Activated naive CD4-positive, alpha-beta T cell (primary cell): Measurements from ENCODE around the gene TBC1D19.
"Not testable (repeated sequence)": the region's sequence is repeated elsewhere in the genome, so short reads cannot be mapped to it uniquely, and the experiment has no call there.

Experiments used
- DNase-seq, 4 experiments: peaks; one replicate each; lab custom pipeline; 2025; lab: John Stamatoyannopoulos, UW

TBC1D19 gene

DNA sequence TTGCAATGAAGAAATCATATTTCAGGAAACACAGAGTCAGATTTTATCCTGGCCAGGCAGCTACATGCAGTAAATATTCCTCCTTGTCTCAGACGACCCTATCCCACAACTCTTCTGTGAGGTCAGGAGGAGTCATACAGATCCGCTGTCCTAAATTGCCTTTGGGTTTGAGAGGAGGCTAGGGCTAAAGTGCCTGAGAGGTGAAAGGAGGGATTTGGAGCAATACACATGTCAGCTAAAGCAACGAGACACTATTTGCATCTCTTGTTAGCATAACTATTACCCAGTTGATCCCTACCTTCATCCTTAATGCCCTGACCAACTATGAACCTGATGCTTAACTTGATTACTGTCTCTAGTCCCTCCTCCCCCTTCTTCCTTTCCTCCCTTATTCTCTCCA, 98.6 kb downstream of the TBC1D19 start:
- DNase-seq, result no peak

DNA sequence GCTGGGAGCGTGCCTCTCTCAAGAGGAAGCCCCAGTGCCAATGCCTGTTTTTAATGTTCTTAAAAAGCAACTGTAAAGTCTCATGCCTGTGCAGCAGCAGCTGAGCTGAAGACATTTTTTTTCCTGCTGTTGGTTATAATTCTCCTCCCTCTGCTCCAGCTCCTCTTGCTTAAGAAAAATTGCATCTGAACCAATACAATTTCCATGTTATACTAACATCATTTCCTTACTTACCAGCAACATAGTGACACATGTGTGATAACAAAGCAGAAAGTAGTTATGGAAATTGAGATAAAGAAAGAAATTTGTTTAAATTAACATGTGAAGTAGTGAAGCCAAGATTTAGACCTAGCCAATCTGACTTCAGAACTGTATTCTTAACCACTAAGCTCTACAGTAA, 101.4 kb downstream of the TBC1D19 start:
- DNase-seq, result no peak

DNA sequence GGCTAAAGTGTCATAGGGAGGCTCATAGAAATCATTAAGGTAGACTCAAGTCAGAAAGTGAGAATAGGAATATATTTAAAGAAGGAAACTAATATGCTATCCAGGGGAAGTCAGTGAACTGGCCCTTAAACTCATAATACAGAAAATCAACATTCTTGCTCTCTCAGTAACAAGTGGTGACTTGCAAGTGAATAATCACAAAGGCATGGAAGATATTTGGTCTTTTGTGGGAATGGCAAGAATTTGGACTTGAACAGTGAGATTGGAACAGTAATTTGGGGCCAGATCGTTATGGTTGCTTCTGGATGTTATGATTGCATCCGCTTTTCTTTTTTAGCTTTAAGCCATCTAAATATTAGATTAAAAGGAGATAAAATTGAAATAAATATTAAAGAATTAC, 103.8 kb downstream of the TBC1D19 start:
- DNase-seq, result no peak

DNA sequence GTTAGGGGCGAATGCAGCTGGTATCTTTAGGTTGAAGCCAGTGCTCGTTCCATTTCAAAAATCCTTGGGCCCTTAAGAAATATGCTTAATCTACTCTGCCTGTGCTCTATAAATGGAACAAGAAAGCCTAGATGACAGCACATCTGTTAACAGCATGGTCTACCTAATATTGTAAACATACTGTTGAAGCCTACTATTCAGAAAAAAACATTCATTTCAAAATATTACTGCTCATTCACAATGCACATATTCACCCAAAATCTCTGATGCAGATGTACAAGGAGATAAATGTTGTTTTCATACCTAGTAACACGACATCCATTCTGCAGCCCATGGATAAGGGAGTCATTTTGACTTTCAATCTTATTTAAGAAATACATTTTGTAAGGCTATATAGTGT, 106.6 kb downstream of the TBC1D19 start:
- DNase-seq, result no peak

DNA sequence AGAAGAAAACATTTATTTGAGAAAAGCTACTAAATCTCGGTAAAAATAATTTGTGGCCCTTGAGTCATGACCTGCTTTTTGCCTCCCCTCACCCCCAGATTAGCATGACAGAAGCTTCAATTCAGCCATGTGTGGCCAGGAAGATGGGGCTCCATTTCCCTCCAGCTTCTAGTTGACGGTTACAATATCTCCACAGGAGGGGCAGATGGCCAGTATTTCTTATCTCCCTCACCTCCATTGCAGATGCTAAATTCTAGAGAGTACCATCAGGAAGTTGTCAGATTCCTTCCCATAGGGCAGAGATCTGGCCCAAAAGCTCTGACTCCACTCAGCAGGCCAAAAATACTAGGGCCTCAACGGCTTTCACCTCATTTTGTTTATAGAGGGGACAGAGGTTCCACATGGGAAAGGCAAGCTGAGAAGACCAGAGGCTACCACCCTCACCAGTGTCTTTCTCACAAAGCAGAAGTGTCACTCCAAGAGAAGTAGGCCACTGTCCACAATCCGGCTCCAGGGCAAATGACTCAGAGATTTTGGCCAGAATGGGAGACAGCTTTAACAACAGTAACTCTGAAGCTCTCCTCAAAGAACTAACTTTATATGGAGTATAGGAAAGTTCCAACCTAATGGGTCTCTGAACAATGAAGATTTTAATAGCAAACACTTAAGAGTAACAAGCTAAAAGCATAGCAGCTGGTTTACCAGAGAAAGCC, 108.3 kb downstream of the TBC1D19 start:
- no peak for DNase-seq

DNA sequence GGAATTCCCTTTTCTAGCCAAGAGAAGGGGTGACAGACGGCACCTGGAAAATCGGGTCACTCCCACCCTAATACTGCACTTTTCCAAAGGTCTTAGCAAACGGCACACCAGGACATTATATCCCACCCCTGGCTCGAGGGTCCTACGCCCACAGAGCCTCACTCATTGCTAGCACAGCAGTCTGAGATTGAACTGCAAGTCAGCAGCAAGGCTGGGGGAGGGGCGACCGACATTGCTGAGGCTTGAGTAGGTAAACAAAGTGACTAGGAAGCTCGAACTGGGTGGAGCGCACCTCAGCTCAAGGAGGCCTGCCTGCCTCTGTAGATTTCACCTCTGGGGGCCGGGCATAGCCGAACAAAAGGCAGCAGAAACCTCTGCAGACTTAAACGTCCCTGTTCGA, 110.2 kb downstream of the TBC1D19 start:
- not testable (repeated sequence) for DNase-seq

DNA sequence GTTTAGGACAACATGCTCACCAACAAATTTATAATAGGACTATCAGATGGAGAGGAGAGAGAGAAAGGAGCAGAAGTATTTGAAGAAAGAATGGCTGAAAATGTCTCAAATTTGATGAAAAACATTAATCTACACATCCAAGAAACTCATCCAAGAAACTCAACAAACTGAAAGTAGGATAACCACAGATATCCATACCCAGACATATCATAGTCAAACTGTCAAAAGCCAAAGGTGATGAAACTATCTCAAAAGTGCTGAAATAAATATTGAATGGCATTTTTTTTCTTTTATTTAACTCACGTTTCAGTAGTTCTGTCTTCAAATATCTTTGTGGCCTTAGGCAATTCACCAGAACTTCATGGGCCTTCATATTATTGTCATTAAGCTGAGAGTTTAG, 116.2 kb downstream of the TBC1D19 start:
- no peak for DNase-seq

DNA sequence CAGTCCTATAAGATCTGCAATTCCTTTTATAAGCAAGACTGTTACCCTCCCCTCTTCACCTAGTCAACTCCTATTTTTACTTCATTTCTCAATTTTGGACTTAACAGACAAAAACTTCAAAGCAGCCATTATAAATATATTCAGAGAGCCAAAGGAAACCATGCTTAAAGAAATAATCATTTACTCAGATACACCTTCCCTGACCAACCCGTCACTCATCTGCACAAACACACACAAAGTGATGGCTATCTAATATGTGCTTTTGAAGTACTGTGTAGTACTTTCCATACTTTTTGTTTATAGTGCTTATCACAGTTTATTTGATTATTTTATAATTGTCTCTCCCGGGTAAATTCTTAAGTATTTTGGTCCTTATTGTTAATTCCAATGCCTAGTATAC, 117.2 kb downstream of the TBC1D19 start:
- no peak for DNase-seq

DNA sequence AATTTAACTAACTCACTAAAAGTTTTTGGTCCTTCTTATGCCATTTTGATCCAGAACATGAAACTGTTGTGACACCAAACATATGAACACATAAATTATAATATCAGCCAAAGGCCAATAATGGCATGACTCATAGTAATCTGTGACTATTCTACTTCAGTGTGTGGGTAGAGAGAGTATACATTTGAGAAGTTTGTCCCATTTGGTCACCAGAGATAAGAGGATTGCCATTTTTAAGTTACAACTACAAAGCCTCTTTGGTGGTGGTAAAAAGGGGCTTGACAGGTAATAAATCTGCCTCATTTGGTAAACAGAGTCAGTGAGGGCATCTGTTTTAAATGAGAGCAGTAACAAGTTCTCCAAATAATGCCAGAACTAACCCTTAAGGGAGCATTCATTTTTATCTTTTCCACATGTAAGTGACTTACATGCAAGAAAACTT, 117.9 kb downstream of the TBC1D19 start:
- DNase-seq, result no peak

DNA sequence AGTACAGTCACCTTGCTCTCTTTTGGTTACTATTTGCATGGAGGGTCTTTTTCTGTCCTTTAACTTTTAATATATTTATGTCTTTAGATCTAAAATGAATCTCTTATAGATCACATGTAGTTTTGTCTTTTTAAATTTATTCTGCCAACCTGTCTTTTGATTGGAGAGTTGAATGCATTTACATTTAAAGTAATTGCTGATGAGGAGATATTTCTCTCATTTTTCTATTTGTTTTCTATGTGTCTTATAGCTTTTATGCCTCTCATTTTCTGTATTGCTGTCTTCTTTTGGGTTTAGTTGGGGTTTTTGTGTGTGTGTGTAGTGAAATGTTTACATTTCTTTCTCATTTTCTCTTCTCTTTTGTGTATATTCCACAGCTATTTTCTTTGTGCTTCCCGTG, 123.5 kb downstream of the TBC1D19 start:
- no peak for DNase-seq

DNA sequence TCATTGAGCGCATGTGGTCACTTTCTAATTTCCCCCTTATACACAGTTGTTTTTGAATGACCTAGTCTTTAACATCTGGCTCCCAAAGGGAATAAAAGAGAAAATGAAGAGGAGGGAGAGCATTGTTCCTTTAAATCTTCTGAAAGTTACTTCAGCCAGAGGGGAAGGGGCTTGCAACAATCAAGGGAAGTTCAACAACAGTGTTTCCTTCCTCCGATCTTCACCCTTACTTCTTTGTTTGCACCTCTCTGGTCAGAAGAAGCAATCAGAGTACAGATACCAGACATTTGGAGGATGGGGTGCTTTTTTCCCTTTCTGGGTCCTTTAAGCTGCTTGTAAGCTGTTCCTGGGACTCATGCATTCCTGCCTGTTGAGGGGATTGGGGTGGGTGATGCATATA, 125.4 kb downstream of the TBC1D19 start:
- no peak for DNase-seq

DNA sequence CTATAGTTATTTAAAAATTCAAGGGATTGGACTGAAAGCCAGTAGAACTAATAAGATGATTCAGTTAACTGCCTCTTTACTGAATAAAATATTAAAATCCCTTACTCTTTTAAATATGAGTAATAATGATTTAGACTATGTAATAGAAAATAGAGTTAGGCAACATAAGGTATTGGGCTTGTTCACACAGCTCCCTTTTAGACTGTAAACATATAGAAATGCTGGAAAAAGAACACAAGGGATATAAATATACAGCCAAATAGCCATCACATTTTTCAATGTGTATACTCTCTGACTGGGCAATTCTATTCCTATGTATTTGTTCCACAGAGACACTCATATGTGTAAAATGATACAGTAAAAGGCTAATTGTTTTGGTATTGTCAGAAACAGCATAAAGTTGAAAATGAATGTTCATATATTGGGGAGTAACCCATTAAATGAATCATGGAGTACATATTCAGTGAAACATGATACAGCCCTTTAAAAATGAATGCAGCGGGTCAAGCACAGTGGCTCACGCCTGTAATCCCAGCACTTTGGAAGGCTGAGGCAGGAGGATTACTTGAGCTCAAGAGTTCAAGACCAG, 129.8 kb downstream of the TBC1D19 start:
- no peak for DNase-seq

DNA sequence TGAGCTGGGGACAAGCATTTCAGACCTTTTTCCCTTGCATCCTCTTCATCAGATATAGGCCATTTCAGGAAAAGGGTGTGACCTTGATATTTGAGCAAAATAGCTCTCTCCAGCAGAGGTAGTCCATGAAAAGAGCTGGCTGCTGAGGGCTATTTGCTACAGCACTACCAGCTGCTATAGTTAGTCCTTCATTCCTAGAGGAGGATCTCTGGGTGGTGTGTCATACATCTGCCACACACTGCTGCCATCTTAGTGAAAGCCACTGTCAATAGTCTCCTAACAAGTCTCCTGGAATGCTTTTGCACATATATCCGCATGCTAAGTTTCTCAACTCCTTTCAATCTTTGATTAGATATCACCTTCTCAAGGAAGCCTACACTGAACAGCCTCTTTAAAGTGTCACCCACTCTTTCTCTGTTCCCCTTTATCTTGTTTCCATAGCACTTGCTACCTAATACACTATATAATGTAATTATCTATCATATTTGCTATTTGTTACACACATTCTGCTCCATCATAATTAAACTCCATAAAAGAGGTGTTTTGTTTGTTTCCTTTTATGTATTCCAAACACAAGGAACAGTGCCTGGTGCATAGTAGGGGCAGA, 131.9 kb downstream of the TBC1D19 start:
- DNase-seq, result no peak

DNA sequence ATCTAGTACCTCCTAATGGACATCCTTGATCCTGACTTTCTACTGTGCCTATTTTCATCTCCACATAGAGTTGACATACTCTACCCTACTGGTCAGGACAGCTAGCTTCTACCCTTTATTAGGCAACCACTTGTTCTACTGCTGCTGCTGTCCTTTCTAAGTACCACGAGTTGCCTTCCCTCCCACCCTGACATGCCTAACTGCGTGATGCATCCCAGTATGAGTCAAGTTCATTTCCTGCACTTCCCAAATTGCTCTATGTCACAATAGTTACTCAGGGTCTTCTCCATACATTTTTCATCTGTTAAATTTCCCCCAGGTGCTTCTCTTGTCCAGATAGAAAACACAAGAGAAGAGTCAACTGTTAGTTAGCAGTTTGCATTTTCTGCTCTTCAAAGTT, 133.4 kb downstream of the TBC1D19 start:
- DNase-seq, result no peak

DNA sequence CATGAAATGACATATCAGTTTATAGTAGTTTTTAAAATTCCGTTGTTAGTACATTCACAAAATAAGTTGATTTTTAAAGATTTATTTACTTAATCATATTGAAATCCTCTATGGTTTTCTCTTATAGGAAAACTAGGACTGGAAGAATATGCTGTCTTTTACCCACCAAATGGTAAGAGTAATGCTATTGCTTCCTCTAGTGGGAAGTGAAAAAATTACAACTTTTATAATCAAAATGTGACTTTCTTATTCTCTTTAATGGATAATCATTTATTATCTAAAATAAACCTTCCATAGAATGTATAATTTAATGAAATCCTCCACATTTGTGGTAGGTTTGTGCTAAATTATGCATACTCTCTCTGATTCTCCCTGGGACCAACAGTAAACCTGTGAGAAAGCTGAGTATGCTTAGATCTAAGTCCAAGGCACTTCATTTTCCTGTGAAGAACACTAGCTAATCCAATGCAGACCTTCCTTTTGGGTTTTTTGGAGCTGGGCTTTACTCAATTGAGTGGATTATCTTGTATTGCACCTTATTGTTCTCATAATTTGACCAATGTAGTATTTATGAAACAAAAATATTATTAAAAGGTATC, 136.2 kb downstream of the TBC1D19 start:
- no peak for DNase-seq

DNA sequence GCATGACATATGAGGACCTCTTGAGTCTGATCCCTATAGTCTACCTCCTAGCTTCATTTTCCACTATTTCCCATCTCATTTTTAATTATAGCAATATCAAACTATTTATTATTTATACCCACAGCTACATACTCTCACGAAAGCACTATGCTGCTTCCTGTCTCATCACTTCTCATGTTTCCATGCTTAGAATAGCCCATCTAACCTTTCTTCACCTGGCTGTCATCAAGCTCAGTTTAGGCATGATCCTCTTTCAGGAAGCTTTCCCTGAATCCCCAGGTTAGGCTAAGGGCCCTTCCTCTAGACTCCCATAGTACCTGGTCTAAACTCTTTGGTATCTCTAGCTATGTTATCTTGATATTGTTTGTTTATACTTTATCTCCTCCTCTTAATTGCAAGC, 137.8 kb downstream of the TBC1D19 start:
- no peak for DNase-seq

DNA sequence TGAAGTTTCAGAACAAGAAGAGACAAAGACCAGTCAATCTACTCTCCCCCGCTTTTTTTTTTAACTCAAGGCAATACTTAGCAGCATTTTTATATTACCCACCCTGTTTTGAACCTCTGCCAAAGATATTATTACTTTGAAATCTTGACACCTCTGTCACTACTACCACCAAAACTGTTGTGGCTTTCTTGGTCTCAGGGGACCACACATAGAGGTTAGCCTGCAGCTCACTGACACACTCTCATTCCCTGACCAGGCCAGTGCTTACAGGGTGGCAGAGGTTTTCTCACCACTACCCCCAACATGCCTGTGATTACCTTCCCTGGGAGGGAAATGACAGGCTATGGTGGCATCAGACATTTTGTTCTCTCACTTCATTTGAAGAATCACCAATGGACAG, 139.3 kb downstream of the TBC1D19 start:
- no peak for DNase-seq

DNA sequence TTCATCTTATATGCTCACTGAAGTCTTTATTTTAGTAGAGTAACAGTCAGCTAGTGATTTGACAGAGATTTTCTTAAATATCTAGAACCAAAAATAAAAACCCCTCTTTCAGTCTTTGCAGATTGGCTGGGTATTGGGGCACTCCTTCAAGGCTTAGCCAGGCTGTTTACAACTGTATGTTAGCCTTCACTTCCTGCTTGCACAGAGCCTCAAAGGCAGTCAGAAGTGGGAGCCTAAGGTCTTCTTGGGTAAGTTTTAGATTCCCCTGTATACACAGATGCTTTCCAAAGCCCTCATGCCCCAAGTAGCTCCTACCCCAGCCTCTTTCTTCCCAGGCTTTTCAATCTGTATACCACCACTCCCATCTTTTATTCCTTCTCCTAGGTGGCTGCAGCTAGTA, 140.7 kb downstream of the TBC1D19 start:
- DNase-seq, result no peak

DNA sequence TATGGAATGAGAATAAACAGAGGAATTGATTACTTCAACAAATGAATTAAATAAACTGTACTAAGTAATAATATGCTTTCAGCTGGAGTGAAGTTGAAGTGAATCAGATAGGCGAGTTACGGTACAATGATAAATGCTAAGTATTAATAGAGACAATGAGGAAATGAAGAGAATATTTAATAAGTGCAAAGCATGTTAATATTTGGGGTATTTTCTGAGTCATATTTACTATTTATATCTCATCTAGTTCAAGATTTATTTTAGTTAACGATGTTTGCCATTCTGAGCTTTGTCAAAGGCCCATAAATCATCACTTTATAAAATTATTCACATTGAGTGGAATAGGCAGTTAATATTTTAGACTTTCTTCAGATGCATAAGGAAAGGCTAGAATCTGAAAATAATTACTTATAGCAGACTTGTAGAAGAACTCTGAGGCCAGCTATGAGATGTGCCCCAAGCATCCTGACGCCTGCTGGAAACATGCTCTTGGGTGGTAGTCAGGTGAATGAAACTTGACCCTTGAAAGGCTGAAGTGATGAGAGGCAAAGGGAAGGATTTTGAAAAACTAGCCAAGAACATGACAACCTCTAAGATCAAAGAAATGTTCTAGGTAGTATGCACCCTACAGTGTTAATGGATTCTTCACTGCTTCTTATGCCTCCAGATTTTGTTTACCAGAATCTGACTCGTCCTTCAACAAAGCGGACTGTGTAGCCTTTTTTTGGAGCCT, 142.9 kb downstream of the TBC1D19 start:
- DNase-seq, result no peak

DNA sequence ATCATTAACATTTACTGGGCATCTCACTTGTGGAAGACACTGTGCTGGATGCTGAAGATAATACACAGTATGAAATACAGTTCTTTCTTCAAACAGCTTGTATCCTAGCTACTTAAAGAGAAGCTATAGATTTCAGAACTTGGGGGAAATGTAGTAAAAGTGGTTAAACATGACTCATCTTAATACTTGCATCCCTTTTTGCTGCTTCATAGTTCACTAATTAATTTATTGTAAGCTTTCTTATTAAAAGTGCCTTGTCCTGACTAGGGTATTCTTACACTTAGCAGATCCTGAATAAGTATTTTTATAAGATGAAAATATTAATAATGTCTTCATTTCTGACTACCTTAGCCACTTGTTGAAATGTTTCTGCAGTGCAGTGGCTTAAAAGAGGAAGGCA, 144.0 kb downstream of the TBC1D19 start:
- DNase-seq, result no peak

DNA sequence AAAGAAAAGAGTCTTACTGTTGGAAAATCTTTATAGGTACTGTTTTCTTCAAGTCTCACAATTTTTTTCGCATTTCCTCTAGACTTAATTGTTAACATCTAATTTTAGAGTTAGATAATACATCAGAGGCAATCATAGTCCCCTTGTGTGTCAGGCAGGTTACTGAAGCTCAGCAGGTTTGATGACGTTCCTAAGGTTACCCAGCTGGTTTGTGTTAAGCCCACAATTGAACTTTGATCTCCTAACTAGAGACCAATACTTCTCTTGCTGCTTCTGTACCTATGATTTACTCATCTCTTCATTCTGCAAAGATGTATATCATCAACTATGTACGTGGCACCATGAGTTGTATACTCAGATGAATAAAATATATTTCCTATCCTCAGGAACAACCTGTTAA, 145.1 kb downstream of the TBC1D19 start:
- no peak for DNase-seq

DNA sequence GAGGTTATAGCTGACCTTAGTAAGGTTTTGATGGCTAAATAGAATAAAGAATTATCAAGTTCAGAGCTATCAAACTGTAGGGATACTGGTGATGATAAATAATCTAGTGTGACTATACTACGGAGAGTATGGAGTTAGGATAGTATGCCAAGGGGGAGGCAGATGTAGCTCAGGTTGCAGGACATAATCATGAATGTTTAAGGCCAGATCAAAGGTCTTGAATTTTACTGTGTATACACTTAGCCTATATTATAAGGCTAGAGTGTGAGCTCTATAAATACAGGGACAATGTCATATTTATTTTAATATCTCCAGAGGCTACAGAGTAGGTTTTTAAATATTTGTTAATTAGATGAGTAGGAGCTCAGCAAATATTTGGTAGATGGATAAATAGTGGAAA, 145.7 kb downstream of the TBC1D19 start:
- no peak for DNase-seq
